Measurements from ENCODE around the gene ANKRD34A.
"Not testable (repeated sequence)": the region's sequence is repeated elsewhere in the genome, so short reads cannot be mapped to it uniquely, and the experiment has no call there.

The ANKRD34A gene

DNA sequence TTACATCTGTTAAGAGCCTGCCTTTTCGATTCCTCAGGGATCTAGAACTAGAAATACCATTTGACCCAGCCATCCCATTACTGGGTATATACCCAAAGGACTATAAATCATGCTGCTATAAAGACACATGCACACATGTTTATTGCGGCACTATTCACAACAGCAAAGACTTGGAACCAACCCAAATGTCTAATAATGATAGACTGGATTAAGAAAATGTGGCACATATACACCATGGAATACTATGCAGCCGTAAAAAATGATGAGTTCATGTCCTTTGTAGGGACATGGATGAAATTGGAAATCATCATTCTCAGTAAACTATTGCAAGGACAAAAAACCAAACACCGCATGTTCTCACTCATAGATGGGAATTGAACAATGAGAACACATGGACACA, 44.1 kb downstream of the ANKRD34A start:
- H3K4me3 ChIP-seq (ENCODE audit: low read length); H3K9ac ChIP-seq (ENCODE audit: low read length); H3K27ac ChIP-seq (ENCODE audit: low read depth, low read length); H3K27me3 ChIP-seq (ENCODE audit: control insufficient read depth, insufficient read depth, low read length); H3K36me3 ChIP-seq (ENCODE audit: control insufficient read depth, insufficient read depth, low read length): not testable (repeated sequence)
- peaks cover 11% of the 10 kb centered on the region for H3K4me1 ChIP-seq (ENCODE audit: control insufficient read depth, insufficient read depth, low read length)

DNA sequence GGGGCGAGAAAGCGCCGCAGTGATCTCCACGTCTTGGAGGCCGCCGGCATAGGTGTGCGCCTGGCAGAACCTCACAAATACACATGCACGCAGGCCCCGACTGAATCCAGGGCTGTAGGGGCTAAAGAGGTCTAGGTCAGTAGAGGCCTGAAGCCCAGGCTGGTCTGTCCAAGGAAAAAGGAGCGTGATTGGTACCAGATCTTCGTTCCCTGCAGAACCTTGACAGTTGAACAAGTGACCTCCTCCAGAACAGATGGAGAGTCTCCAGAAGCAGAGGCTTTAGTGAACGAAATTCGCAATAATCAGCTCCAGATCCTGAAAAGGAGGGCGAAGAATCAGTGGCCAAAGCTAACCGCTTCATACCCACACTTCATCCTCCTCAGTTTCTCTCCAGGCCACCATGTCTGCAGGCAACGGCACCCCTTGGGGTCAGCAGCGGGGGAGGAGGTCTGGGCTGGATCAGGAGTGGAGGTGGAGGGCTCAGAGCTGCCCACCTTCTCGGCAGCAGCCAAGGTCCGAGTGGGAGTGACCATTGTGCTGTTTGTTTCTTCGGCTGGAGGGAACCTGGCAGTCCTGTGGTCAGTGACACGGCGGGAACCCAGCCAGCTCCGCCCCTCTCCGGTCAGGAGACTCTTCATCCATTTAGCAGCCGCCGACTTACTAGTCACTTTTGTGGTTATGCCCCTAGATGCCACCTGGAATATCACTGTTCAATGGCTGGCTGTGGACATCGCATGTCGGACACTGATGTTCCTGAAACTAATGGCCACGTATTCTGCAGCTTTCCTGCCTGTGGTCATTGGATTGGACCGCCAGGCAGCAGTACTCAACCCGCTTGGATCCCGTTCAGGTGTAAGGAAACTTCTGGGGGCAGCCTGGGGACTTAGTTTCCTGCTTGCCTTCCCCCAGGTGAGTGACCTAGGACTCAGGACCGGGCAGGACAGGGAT, 45.1 kb downstream of the ANKRD34A start:
- Histone ChIP-seq H3K9ac (ENCODE audit: low read length) (peak overlapping the region; percentile 98), H3K4me1 (ENCODE audit: control insufficient read depth, insufficient read depth, low read length) (peaks cover 11% of the 10 kb centered on the region), H3K36me3 (ENCODE audit: control insufficient read depth, insufficient read depth, low read length) (peaks cover 5% of the 10 kb centered on the region), H3K27ac (ENCODE audit: low read depth, low read length) (peak overlapping the region; percentile 97), H3K27me3 (ENCODE audit: control insufficient read depth, insufficient read depth, low read length) (no peaks in the 10 kb centered on the region), H3K4me3 (ENCODE audit: low read length) (peak overlapping the region; percentile 78)

DNA sequence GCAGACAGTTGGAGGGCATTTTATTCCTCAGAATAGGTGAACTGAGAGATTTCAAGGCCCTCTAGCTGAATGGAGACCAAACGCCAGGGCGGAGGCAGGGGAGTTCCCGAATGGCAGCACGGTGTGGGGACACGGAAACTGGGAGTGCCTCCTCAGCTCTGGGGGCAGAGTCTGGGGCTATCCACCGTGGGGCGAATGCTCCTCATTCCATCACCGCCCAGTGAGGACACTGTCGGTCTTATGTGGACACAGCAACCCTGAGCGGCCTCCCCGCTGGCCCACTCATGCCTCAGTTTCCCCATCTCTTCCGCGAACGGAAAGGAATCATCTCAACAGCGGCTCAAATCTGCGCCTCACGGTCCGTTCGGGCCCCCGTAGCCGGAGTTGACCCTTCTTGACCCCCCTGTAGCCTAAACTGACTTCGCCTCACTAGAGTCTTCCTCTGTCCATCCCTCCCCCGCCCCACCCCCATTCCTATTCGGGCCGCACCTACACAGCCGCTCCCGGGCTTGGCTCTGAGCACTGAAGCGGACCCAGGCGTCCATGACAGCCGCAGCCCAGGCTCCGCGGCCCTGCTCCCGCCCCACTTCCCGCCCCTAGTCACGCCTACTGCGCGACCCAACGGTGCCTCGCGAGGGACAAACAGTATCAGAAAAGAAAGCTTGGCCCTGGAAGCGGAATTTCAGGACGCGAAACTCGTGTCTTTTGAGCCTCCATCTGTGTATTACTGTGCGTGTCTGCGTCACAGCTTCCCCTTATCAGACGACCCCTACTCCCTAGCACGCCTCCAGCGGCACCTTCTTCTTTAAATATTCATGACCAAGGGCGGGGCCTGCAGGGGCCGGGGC, 46.0 kb downstream of the ANKRD34A start, which contains the start of gene PEX11B:
TSS of gene PEX11B (minus strand) at position 574 of the 848 bp plus-strand sequence. CDS start at position 545, 29 bp downstream.
- Histone ChIP-seq H3K27me3 (ENCODE audit: control insufficient read depth, insufficient read depth, low read length) (no peaks in the 10 kb centered on the region), H3K9ac (ENCODE audit: low read length) (peak within 1 kb of the TSS; percentile 98), H3K4me1 (ENCODE audit: control insufficient read depth, insufficient read depth, low read length) (peaks cover 11% of the 10 kb centered on the region), H3K27ac (ENCODE audit: low read depth, low read length) (peak within 1 kb of the TSS; percentile 97), H3K36me3 (ENCODE audit: control insufficient read depth, insufficient read depth, low read length) (peaks cover 5% of the 10 kb centered on the region), H3K4me3 (ENCODE audit: low read length) (peak within 1 kb of the TSS; percentile 78)

DNA sequence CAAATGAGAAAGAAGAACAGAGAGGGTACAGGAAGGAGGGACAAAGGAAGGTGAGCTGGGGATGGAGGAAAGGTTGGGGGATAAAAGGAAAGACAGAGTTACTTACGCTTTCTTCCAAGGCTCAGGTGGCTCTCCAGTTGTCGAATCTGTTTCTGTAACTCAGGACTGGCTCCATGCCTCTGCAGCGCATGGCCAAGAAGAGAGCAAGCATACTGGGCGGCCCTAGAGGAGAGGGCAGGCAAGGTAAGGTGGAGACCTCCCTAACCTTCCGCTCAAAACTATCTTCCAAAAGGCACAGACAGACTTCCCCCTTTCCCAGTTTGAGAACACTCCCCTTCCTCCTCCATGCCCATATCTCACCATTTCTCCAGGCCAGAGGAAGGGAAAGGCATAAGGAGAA, 46.8 kb downstream of the ANKRD34A start:
- Histone ChIP-seq H3K4me1 (ENCODE audit: control insufficient read depth, insufficient read depth, low read length) (peaks cover 11% of the 10 kb centered on the region), H3K36me3 (ENCODE audit: control insufficient read depth, insufficient read depth, low read length) (peaks cover 3% of the 10 kb centered on the region), H3K27ac (ENCODE audit: low read depth, low read length) (no peak overlapping the region), H3K9ac (ENCODE audit: low read length) (peak overlapping the region; percentile 94), H3K4me3 (ENCODE audit: low read length) (peak overlapping the region; percentile 78), H3K27me3 (ENCODE audit: control insufficient read depth, insufficient read depth, low read length) (no peaks in the 10 kb centered on the region)

DNA sequence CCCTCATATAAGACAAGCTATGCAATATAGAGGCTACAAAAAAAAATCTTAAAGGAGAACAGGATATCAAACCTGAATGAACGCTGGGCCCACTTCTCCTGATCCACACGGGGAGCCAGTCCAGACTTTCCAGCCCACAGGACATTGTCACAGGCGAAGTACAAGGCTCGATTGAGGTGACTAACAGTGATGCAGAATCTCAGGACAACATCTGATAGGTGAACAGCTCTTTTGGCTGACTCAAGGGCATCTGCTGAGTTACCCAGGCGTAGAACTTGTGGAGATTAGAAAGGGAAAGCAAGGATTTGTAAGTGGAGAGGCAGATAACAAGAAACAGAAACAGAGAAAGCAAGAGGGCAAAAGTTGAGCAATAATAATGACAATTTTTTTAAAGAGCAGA, 47.6 kb downstream of the ANKRD34A start:
- no peak overlapping the region for H3K4me3 ChIP-seq (ENCODE audit: low read length)
- H3K36me3 ChIP-seq (ENCODE audit: control insufficient read depth, insufficient read depth, low read length), result peaks cover 8% of the 10 kb centered on the region
- H3K27me3 ChIP-seq (ENCODE audit: control insufficient read depth, insufficient read depth, low read length), result no peaks in the 10 kb centered on the region
- H3K4me1 ChIP-seq (ENCODE audit: control insufficient read depth, insufficient read depth, low read length), result peaks cover 11% of the 10 kb centered on the region
- H3K9ac ChIP-seq (ENCODE audit: low read length), result no peak overlapping the region
- H3K27ac ChIP-seq (ENCODE audit: low read depth, low read length), result no peak overlapping the region

DNA sequence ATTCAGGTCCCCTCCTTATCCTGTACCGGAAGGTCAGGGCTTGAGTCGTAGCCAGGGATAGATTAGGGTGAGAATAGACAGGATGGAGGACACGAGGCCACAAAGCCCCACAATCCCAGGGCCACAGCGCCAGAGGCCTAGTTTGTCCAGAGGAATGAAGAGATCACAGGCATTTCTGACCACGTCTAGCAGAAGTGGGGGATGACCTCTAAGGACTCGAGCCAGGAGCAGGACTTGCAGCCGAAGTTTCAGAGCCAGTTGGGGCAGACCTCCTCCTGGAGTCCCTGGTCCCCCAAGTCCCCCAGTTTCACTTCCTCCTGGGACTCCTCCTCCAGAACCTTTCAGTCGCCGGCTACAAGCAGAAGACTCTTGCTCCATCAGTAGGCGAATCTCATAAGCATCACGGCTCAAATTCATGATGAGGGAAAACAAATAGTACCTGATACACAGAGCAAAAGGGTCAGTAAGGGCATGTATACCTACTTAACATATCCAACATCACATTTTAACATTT, 52.2 kb downstream of the ANKRD34A start:
- Histone ChIP-seq H3K27ac (ENCODE audit: low read depth, low read length) (no peak overlapping the region), H3K4me1 (ENCODE audit: control insufficient read depth, insufficient read depth, low read length) (peaks cover 5% of the 10 kb centered on the region), H3K27me3 (ENCODE audit: control insufficient read depth, insufficient read depth, low read length) (no peaks in the 10 kb centered on the region), H3K4me3 (ENCODE audit: low read length) (no peak overlapping the region), H3K36me3 (ENCODE audit: control insufficient read depth, insufficient read depth, low read length) (peaks cover 14% of the 10 kb centered on the region), H3K9ac (ENCODE audit: low read length) (no peak overlapping the region)
